ENCODE data around the gene SLC41A1.

SLC41A1 gene

GRCh38 chr1:205852969-205853368 lies 40.0 kb upstream of the SLC41A1 start:
- no peak for TF ChIP-seq CTCF (IDR thresholded peaks at IDR 0.05; ENCODE audit: low read depth, low read length)
- Histone ChIP-seq H3K27ac (no peak overlapping the region), H3K36me3 (no peaks in the 10 kb centered on the region), H3K4me3 (ENCODE audit: low read depth, low read length) (no peak overlapping the region), H3K27me3 (ENCODE audit: insufficient read depth, low read depth, severe bottlenecking) (no peaks in the 10 kb centered on the region), H3K9me3 (ENCODE audit: severe bottlenecking) (peaks cover 17% of the 10 kb centered on the region)
- no peak for DNase-seq

GRCh38 chr1:205851993-205852392 lies 39.0 kb upstream of the SLC41A1 start:
- no peaks in the 10 kb centered on the region for H3K36me3 ChIP-seq
- no peak overlapping the region for H3K4me3 ChIP-seq (ENCODE audit: low read depth, low read length)
- no peaks in the 10 kb centered on the region for H3K27me3 ChIP-seq (ENCODE audit: insufficient read depth, low read depth, severe bottlenecking)
- TF ChIP-seq CTCF (IDR thresholded peaks at IDR 0.05; ENCODE audit: low read depth, low read length) = no peak
- H3K27ac ChIP-seq = no peak overlapping the region
- peaks cover 17% of the 10 kb centered on the region for H3K9me3 ChIP-seq (ENCODE audit: severe bottlenecking)
- DNase-seq = no peak

GRCh38 chr1:205849619-205850355 lies 36.8 kb upstream of the SLC41A1 start, which contains the start of gene PM20D1:
Gene PM20D1, minus strand, starts transcription at chr1:205850132. Its CDS starts 60 bp downstream, at chr1:205850072.
- Histone ChIP-seq H3K27me3 (ENCODE audit: insufficient read depth, low read depth, severe bottlenecking) (no peaks in the 10 kb centered on the region), H3K27ac (no peak within 1 kb of the TSS), H3K9me3 (ENCODE audit: severe bottlenecking) (peaks cover 7% of the 10 kb centered on the region), H3K36me3 (no peaks in the 10 kb centered on the region), H3K4me3 (ENCODE audit: low read depth, low read length) (no peak within 1 kb of the TSS)
- TF ChIP-seq CTCF (IDR thresholded peaks at IDR 0.05; ENCODE audit: low read depth, low read length) = no peak
- no peak for DNase-seq

- no peaks in the 10 kb centered on the region for H3K27me3 ChIP-seq (ENCODE audit: insufficient read depth, low read depth, severe bottlenecking)
- TF ChIP-seq CTCF (IDR thresholded peaks at IDR 0.05; ENCODE audit: low read depth, low read length) = no peak
Observed at GRCh38 chr1:205843036-205843859, 30.2 kb upstream of the SLC41A1 start.

GRCh38 chr1:205842229-205842628 lies 29.2 kb upstream of the SLC41A1 start:
- no peaks in the 10 kb centered on the region for H3K9me3 ChIP-seq (ENCODE audit: severe bottlenecking)
- DNase-seq = peak; percentile 79
- H3K27me3 ChIP-seq (ENCODE audit: insufficient read depth, low read depth, severe bottlenecking) = no peaks in the 10 kb centered on the region
- no peaks in the 10 kb centered on the region for H3K36me3 ChIP-seq
- no peak overlapping the region for H3K4me3 ChIP-seq (ENCODE audit: low read depth, low read length)
- TF ChIP-seq CTCF (IDR thresholded peaks at IDR 0.05; ENCODE audit: low read depth, low read length) = no peak
- peak overlapping the region; percentile 12 for H3K27ac ChIP-seq

More at GRCh38 chr1:205843036-205843859, 30.2 kb upstream of the SLC41A1 start:
- no peak overlapping the region for H3K4me3 ChIP-seq (ENCODE audit: low read depth, low read length)
- DNase-seq = no peak
- no peaks in the 10 kb centered on the region for H3K9me3 ChIP-seq (ENCODE audit: severe bottlenecking)
- H3K27ac ChIP-seq = no peak overlapping the region; the same call in 1 of the 2 replicates
- H3K36me3 ChIP-seq = no peaks in the 10 kb centered on the region

Measured in WERI-Rb-1 (cell line).